Ovary (tissue), 9 donors: ENCODE results near the gene CUL4A. TPM values are rescaled to one million over a fixed set of nuclear protein-coding genes. Genes with fewer than 3 reads are reported as not detected.

Experiments
- DNase-seq, 5 donors: peaks; one replicate each; pipeline ENCODE4 v3.0.0-alpha.2; 2019 to 2020
- H3K27ac ChIP-seq, 2 donors: fragments of 200-600 bp; one replicate each; pipeline versions ENCODE4 v1.5.1 to v1.8.0; 2019 to 2022
- H3K27me3 ChIP-seq: fragments of 200-600 bp; one replicate; pipeline ENCODE4 v1.8.0; 2022
- H3K36me3 ChIP-seq: fragments of 200-600 bp; sonication (generic); one replicate; pipeline ENCODE4 v1.5.1; 2019
- H3K4me1 ChIP-seq: one replicate; pipeline ENCODE4 v1.8.1; 2013; ENCODE audit warnings: mild to moderate bottlenecking, moderate library complexity; ENCODE audit not compliant: insufficient read depth
- H3K4me3 ChIP-seq: fragments of 200-600 bp; sonication (generic); one replicate; pipeline ENCODE4 v1.5.1; 2017
- H3K9me3 ChIP-seq, 2 donors: fragments of 200-600 bp in 1 of 2; sonication (generic) in 1 of 2; one replicate each; pipeline versions ENCODE4 v1.5.1 to v1.8.1; 2013 to 2019; ENCODE audit warnings: mild to moderate bottlenecking in 1 of 2, moderate library complexity in 1 of 2
- CTCF ChIP-seq, 3 donors: fragments of 450-650 bp in 2 of 3; fragments of 200-600 bp in 1 of 3; IDR thresholded peaks; one replicate each; pipeline versions ENCODE4 v1.5.1 to v1.8.0; 2016 to 2022; ENCODE audit warnings: antibody characterized with exemption in 3 of 3, mild to moderate bottlenecking in 1 of 3
- EP300 ChIP-seq: sonication (generic); formaldehyde crosslinking; IDR thresholded peaks from one replicate; pipeline ENCODE4 v1.6.1; 2017; ENCODE audit warnings: antibody characterized with exemption
- POLR2A ChIP-seq: fragments of 450-650 bp; IDR thresholded peaks from one replicate; pipeline ENCODE4 v1.6.1; 2017; ENCODE audit warnings: antibody characterized with exemption, mild to moderate bottlenecking, moderate library complexity
- WGBS, 3 donors: extraction: QIAGEN DNeasy Blood & Tissue Kit in 1 of 3; methylation state at CpG; one replicate each; pipeline versions ENCODE4 v1.1.5 to v1.1.7; 2013 to 2017; 5-methylcytosine and 5-hydroxymethylcytosine counted together
- intact Hi-C, 4 donors: fragments of 100-400 bp; cut with DNase I; formaldehyde crosslinking; loops; one replicate each; pipeline versions ENCODE4 v1.11.0 to v1.15.1; 2022 to 2023
- polyA plus RNA-seq, 2 donors: library from polyadenylated mRNA; stranded (reverse); fragments of 200-250 nt in 1 of 2; fragments of 350-450 nt in 1 of 2; fragmentation: Illumina TruSeq in 1 of 2; extraction: RNeasy Lipid Tissue Mini Kit (QIAGEN cat#74804) in 1 of 2; gene quantifications; one replicate each; pipeline ENCODE4 v1.2.3, GENCODE V29; 2013 to 2014
- total RNA-seq, 7 donors: library from RNA; depleted of rRNA in 2 of 7; stranded (reverse); fragments of >200 nt in 2 of 7; fragmentation: NEBNext Ultra II Directional in 3 of 7; extraction: Animal tissue kit (Norgen Biotek cat#: 25700) in 3 of 7; gene quantifications; one replicate each; pipeline versions ENCODE4 v1.1.0 to v1.2.4, GENCODE V29; 2016 to 2023
- donor health status: DM: no; HTN: no; CAD: no; lungs with moderate emphysema.
- donor health status: DM: no; HTN: no; CAD: no.
- donor health status: Bipolar disorder and iron deficiency.
- donor health status: DM: yes; HTN: yes; CAD: no.
- donor health status: DM: no; HTN: no; CAD: no.
- donor health status: DM: yes; HTN: yes; CAD: no.

CUL4A gene
- total and polyA plus RNA-seq, 9 donors, result 24.0 to 66.4 (median 43.5) TPM

- no peak for DNase-seq
- Histone ChIP-seq H3K4me1 (no peaks in the 10 kb centered on the region), H3K27ac (no peak overlapping the region), H3K9me3 (no peaks in the 10 kb centered on the region), H3K36me3 (no peaks in the 10 kb centered on the region), H3K27me3 (no peaks in the 10 kb centered on the region), H3K4me3 (no peak overlapping the region)
- TF ChIP-seq POLR2A (no peak), EP300 (no peak), CTCF (IDR thresholded peaks at IDR 0.05) (no peak)
- intact Hi-C loops, result no loop called here
- 89 to 91% (median 90%) methylated on average over 34 of the region's 34 CpGs for WGBS, 3 donors
Measured at GRCh38 chr13:113171250-113172125, 37.9 kb upstream of the CUL4A start.

- DNase-seq, result no peak
- no peaks in the 10 kb centered on the region for H3K27me3 ChIP-seq
- WGBS, 3 donors, result 89 to 92% (median 90%) methylated on average over 13 of the region's 13 CpGs
- H3K4me3 ChIP-seq, result no peak overlapping the region
- no peaks in the 10 kb centered on the region for H3K9me3 ChIP-seq
- TF ChIP-seq EP300 (no peak), POLR2A (no peak), CTCF (IDR thresholded peaks at IDR 0.05) (no peak)
- H3K4me1 ChIP-seq, result no peaks in the 10 kb centered on the region
- intact Hi-C loops, result no loop called here
- no peaks in the 10 kb centered on the region for H3K36me3 ChIP-seq
- H3K27ac ChIP-seq, result no peak overlapping the region
Measured at GRCh38 chr13:113172419-113172926, 36.9 kb upstream of the CUL4A start.

GRCh38 chr13:113176280-113176679, 33.1 kb upstream of the CUL4A start:
- intact Hi-C loops, result no loop called here
- WGBS, 3 donors, result 74 to 89% (median 75%) methylated on average over 5 of the region's 5 CpGs
- no peaks in the 10 kb centered on the region for H3K4me1 ChIP-seq
- H3K9me3 ChIP-seq, result no peaks in the 10 kb centered on the region
- no peaks in the 10 kb centered on the region for H3K36me3 ChIP-seq
- no peak for TF ChIP-seq CTCF (IDR thresholded peaks at IDR 0.05)
- TF ChIP-seq EP300, result no peak
- no peak for TF ChIP-seq POLR2A
- no peak overlapping the region for H3K4me3 ChIP-seq
- H3K27ac ChIP-seq, result no peak overlapping the region
- no peak for DNase-seq
- H3K27me3 ChIP-seq, result no peaks in the 10 kb centered on the region

- no peaks in the 10 kb centered on the region for H3K9me3 ChIP-seq
- H3K4me3 ChIP-seq, result no peak overlapping the region
- 94 to 97% (median 96%) methylated on average over 14 of the region's 14 CpGs for WGBS, 3 donors
- TF ChIP-seq EP300 (no peak), CTCF (IDR thresholded peaks at IDR 0.05) (no peak), POLR2A (no peak)
- no peaks in the 10 kb centered on the region for H3K27me3 ChIP-seq
- intact Hi-C loops, result no loop called here
- no peaks in the 10 kb centered on the region for H3K4me1 ChIP-seq
- no peak for DNase-seq
- H3K27ac ChIP-seq, result no peak overlapping the region
- no peaks in the 10 kb centered on the region for H3K36me3 ChIP-seq
Measured at GRCh38 chr13:113176822-113177221, 32.6 kb upstream of the CUL4A start.
